Stimulated activated CD8-positive, alpha-beta memory T cell treated with anti-CD3 and anti-CD28 coated beads, Interleukin-7, amount 100 ng/mL, for 24 hours (primary cell): ENCODE data around the gene MBD6.

Experiments used
- DNase-seq: peaks from one replicate; pipeline ENCODE4 v3.0.0-alpha.2; 2020; ENCODE audit warnings: low read depth

Gene MBD6

DNA sequence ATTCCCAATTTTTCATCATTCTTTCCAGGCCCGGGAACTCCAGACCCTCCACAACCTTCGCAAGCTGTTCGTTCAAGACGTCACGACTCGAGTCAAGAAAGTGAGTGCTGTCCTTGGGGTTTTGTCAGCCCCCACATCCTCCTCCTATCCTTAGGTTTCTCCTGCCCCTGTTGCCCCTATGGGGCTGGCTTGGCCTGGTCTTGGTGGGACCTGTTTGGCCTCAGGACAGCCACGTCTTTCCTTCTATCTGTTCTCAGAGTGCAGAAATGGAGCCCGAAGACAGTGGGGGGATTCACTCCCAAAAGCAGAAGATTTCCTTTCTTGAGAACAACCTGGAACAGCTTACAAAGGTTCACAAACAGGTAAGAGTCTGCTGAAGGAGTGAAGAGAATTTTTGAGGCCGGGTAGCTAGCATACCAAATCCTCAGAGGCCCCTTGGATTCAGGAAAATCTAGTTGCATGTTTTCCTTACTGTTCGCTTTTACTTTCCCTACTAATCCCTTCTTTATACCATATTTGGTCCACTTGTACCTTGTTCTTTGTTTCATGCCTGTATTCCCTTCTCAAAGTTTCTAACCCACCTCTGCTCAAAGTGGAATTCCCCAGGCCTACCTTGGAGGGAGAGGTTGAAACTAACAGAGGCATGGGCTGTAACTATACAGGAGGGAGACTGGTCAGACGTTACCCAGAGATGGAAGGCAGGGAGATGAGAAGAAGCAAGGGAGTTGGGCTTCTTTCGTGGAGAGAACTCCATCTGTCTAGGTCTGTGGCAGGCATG, 55.5 kb downstream of the MBD6 start:
- DNase-seq, result no peak

DNA sequence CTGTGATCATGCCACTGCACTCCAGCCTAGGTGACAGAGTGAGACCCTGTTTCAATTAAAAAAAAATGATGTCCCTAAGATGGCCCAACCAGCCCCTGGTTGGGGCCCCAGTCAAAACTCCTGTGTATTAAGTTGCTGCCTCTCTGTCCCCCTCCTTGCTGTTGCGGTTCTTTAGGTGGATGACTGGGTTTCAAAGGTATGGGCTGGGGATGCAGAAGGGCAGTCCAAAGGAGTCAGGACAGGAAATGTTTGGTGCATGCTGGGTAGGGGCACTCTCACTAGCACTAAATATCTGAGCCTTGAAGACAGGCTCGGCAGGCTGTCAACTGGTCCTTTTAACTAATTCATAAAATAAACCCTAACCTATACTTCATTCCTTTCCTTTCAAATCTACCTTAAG, 56.4 kb downstream of the MBD6 start:
- DNase-seq, result no peak
